Upper lobe of left lung (tissue), 6 donors: ENCODE measurements around the gene VGF. TPM values are rescaled to one million over a fixed set of nuclear protein-coding genes. Genes with fewer than 3 reads are reported as not detected.
A peak's percentile ranks its signal among the peaks of the same experiment; 100 is the strongest.
"Not testable (repeated sequence)": the region's sequence is repeated elsewhere in the genome, so short reads cannot be mapped to it uniquely, and the experiment has no call there.

Experiments used
- ATAC-seq, 2 donors: fragments of 200-7000 bp; cut with Tn5 transposase; one replicate each; pipeline ENCODE4 v1.9.1; 2022; ENCODE audit warnings: mild to moderate bottlenecking in 2 of 2, moderate library complexity in 2 of 2; ENCODE audit not compliant: low FRiP score in 2 of 2
- DNase-seq, 2 donors: peaks; one replicate each; pipeline ENCODE4 v3.0.0-alpha.2; 2019 to 2020
- H3K27ac ChIP-seq, 4 donors: fragments of 200-600 bp; sonication (generic); one replicate each; pipeline ENCODE4 v1.5.1; 2016 to 2019
- H3K27me3 ChIP-seq, 4 donors: fragments of 200-600 bp; sonication (generic); one replicate each; pipeline ENCODE4 v1.5.1; 2017 to 2019
- H3K36me3 ChIP-seq, 4 donors: fragments of 200-600 bp; sonication (generic); one replicate each; pipeline ENCODE4 v1.5.1; 2016 to 2019
- H3K4me1 ChIP-seq, 4 donors: fragments of 200-600 bp; sonication (generic); one replicate each; pipeline ENCODE4 v1.5.1; 2018 to 2019
- H3K4me3 ChIP-seq, 4 donors: fragments of 200-600 bp; sonication (generic); one replicate each; pipeline ENCODE4 v1.5.1; 2017 to 2019; ENCODE audit warnings: mild to moderate bottlenecking in 2 of 4, moderate library complexity in 1 of 4
- H3K9me3 ChIP-seq, 4 donors: fragments of 200-600 bp; sonication (generic); one replicate each; pipeline ENCODE4 v1.5.1; 2018 to 2019
- EP300 ChIP-seq, 4 donors: sonication (generic); formaldehyde crosslinking; IDR thresholded peaks; one replicate each; pipeline ENCODE4 v1.5.1; 2017; ENCODE audit warnings: antibody characterized with exemption in 4 of 4, control low read depth in 2 of 4
- POLR2A ChIP-seq, 4 donors: fragments of 450-650 bp; IDR thresholded peaks; one replicate each; pipeline ENCODE4 v1.5.1; 2016 to 2017; ENCODE audit warnings: antibody characterized with exemption in 4 of 4, mild to moderate bottlenecking in 2 of 4
- POLR2AphosphoS5 ChIP-seq, 2 donors: sonication (generic); formaldehyde crosslinking; IDR thresholded peaks; one replicate each; pipeline ENCODE4 v1.5.1; 2017; ENCODE audit warnings: antibody characterized with exemption in 2 of 2
- WGBS, 2 donors: methylation state at CpG; one replicate each; pipeline ENCODE4 v1.1.5; 2017 to 2018; 5-methylcytosine and 5-hydroxymethylcytosine counted together
- total RNA-seq, 6 donors: library from RNA; depleted of rRNA in 4 of 6; stranded (reverse); fragments of >200 nt in 4 of 6; gene quantifications; one replicate each; pipeline versions ENCODE4 v1.1.0 to v1.2.1, GENCODE V29; 2016 to 2021
- TF ChIP-seq, protein P1 (sequence below), 6 experiments: fragments of 450-650 bp in 4 of 6; fragments of 200-600 bp in 2 of 6; sonication (generic) in 2 of 6; IDR thresholded peaks; one replicate each; pipeline ENCODE4 v1.5.1; 2016 to 2019; ENCODE audit warnings: antibody characterized with exemption in 6 of 6
- donor health status: DM: no; HTN: no; CAD: no; lungs with moderate emphysema.
- donor health status: DM: no; HTN: yes; CAD: no; lungs with severe emphysema.

VGF gene
- total RNA-seq, 6 donors from 2014 or later = 0.24 to 0.33 TPM; not detected in 4

DNA sequence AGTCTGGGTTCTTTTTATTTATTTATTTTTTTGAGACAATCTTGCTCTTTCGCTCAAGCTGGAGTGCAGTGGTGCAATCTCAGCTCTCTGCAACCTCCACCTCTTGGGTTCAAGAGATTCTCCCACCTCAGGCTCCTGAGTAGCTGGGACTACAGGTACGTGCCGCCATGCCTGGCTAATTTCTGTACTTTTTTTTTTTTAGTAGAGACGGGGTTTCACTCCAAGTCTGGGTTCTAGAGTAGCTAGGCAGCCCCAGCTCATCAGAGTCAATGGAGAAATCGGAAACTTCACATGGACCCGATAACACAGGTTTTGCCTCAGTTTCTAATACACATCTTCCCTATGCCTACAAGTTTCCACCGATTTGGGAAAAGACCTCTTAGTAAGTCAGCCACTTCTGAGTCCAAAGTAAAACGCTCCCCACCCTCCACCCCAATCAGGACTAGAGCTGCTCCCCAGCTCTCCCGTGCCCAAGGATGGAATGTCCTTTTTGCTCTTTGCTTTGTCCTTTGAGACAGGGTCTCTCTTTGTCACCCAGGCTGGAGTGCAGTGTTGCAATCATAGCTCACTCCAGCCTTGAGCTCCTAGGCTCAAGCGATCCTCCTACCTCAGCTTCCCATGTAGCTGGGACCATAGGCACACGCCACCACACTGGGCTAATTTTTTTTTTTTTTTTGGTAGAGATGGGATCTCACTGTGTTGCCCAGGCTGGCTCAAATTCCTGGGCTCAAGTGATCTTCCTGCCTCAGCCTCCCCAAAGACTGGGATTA, 42.3 kb downstream of the VGF start:
- no peak overlapping the region for H3K4me3 ChIP-seq
- no peak for DNase-seq
- TF ChIP-seq EP300 (IDR thresholded peaks at IDR 0.05) = no peak
- H3K27ac ChIP-seq = peak overlapping the region; percentile 83 to 89 (median 86)
- H3K4me1 ChIP-seq = peaks cover 43 to 73% (median 55%) of the 10 kb centered on the region in 4 donors
- no peak for ATAC-seq
- H3K27me3 ChIP-seq = no peaks in the 10 kb centered on the region
- WGBS, 2 donors = 87 to 90% methylated on average over 11 of the region's 11 CpGs
- no peaks in the 10 kb centered on the region for H3K36me3 ChIP-seq
- no peaks in the 10 kb centered on the region for H3K9me3 ChIP-seq

DNA sequence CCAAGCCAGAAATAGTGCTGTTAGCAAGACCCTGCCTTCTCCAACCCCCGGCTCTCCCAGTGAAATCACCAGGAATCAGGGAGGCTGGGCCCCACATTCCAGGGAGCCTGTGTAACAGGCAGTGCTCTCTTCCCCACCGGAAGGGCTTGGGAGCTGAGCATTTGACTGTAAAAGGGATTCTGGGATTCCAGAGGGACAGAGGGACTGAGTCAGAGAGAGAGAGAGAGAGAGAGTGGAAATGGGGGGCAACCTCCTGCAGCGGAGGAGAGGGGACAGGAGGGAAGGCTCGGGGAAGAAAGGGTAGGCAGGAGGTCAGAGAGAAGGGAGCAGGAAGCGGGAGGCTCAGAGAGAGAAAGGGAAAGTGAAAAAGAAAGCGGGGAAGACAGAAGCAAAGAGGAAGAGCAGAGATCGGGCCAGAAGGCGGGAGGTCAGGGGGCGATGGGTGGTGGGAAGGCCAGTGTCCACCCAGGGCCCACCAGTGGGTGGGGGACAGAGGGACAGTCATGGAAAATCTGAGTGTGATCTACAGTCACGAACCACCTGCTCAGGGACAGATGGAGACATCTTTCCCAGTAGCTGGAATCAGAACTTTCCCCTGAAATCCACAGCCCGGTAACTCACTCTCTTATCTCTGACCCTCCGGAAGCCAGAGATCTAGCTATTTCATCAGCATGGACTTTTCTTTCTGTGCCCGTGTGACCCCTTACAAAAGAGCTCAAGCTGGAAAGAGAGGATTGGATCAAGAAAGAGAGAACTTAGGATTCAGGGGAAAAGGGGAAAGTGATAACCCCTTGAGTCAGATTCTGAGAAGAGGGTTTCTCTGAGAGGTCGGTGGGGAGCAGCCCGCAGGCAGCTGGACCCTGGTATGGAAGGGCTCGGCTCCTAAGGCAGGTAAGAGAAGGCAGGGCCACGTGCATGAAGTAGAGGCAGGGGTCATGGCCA, 43.1 kb downstream of the VGF start:
- WGBS, 2 donors = 27 to 30% methylated on average over 17 of the region's 17 CpGs
- Histone ChIP-seq H3K27me3 (no peaks in the 10 kb centered on the region), H3K4me1 (peaks cover 43 to 72% (median 59%) of the 10 kb centered on the region in 4 donors), H3K4me3 (peak overlapping the region in 3 of 4 donors; percentile 5 to 41 (median 31)), H3K36me3 (no peaks in the 10 kb centered on the region), H3K27ac (peak overlapping the region; percentile 83 to 89 (median 86)), H3K9me3 (no peaks in the 10 kb centered on the region)
- peak in 1 of 2 donors; percentile 41 for DNase-seq
- TF ChIP-seq POLR2AphosphoS5 (IDR thresholded peaks at IDR 0.05) (peak; percentile 51 to 62), POLR2A (IDR thresholded peaks at IDR 0.05) (no peak), EP300 (IDR thresholded peaks at IDR 0.05) (peak in 1 of 4 donors; percentile 21)
- peak; percentile 70 to 82 for ATAC-seq

DNA sequence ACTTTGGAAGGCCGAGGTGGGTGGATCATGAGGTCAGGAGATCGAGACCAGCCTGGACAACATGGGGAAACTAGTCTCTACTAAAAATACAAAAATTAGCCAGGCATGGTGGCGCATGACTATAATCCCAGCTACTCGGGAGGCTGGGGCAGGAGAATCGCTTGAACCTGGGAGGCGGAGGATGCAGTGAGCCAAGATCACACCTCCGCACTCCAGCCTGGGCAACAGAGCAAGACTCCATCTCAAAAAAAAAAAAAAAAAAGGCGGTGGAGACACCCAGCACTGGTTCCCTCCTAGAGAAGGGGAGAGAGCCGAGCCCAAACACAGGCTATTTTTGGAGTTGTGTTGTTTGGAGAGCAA, 43.8 kb downstream of the VGF start:
- Histone ChIP-seq H3K4me1 (peaks cover 42 to 67% (median 59%) of the 10 kb centered on the region in 4 donors), H3K4me3 (peak overlapping the region in 2 of 4 donors; percentile 31 to 41), H3K27ac (peak overlapping the region; percentile 83 to 89 (median 86))
- H3K36me3 ChIP-seq, H3K27me3 ChIP-seq, H3K9me3 ChIP-seq, ATAC-seq, DNase-seq: not testable (repeated sequence)
- WGBS, 2 donors = 58 to 70% methylated on average over 9 of the region's 9 CpGs

- no peaks in the 10 kb centered on the region for H3K9me3 ChIP-seq
- no peak for ATAC-seq
- H3K27ac ChIP-seq = no peak overlapping the region
- DNase-seq = no peak
- no peak overlapping the region for H3K4me3 ChIP-seq
- peaks cover 29 to 54% (median 46%) of the 10 kb centered on the region in 4 donors for H3K4me1 ChIP-seq
- no peaks in the 10 kb centered on the region for H3K27me3 ChIP-seq
- no peaks in the 10 kb centered on the region for H3K36me3 ChIP-seq
- TF ChIP-seq, protein P1, sequence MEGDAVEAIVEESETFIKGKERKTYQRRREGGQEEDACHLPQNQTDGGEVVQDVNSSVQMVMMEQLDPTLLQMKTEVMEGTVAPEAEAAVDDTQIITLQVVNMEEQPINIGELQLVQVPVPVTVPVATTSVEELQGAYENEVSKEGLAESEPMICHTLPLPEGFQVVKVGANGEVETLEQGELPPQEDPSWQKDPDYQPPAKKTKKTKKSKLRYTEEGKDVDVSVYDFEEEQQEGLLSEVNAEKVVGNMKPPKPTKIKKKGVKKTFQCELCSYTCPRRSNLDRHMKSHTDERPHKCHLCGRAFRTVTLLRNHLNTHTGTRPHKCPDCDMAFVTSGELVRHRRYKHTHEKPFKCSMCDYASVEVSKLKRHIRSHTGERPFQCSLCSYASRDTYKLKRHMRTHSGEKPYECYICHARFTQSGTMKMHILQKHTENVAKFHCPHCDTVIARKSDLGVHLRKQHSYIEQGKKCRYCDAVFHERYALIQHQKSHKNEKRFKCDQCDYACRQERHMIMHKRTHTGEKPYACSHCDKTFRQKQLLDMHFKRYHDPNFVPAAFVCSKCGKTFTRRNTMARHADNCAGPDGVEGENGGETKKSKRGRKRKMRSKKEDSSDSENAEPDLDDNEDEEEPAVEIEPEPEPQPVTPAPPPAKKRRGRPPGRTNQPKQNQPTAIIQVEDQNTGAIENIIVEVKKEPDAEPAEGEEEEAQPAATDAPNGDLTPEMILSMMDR (IDR thresholded peaks at IDR 0.05) = no peak
- TF ChIP-seq EP300 (IDR thresholded peaks at IDR 0.05) (no peak), POLR2A (IDR thresholded peaks at IDR 0.05) (no peak), POLR2AphosphoS5 (IDR thresholded peaks at IDR 0.05) (no peak)
- 64 to 83% methylated on average over 4 of the region's 4 CpGs for WGBS, 2 donors
Measured at GRCh38 chr7:101120315-101120714, 45.1 kb downstream of the VGF start.

GRCh38 chr7:101119876-101120275, 45.5 kb downstream of the VGF start:
- Histone ChIP-seq H3K9me3 (no peaks in the 10 kb centered on the region), H3K4me1 (peaks cover 24 to 50% (median 42%) of the 10 kb centered on the region in 4 donors), H3K36me3 (no peaks in the 10 kb centered on the region), H3K27me3 (no peaks in the 10 kb centered on the region), H3K27ac (no peak overlapping the region), H3K4me3 (no peak overlapping the region)
- ATAC-seq (no peak), DNase-seq (no peak)
- TF ChIP-seq, protein P1 (IDR thresholded peaks at IDR 0.05) = no peak
- TF ChIP-seq POLR2AphosphoS5 (IDR thresholded peaks at IDR 0.05) (no peak), EP300 (IDR thresholded peaks at IDR 0.05) (no peak), POLR2A (IDR thresholded peaks at IDR 0.05) (no peak)
- whole genome bisulfite sequencing, 2 donors = 50 to 51% methylated on average over 10 of the region's 10 CpGs

GRCh38 chr7:101118856-101119255, 46.5 kb downstream of the VGF start:
- no peak overlapping the region for H3K4me3 ChIP-seq
- no peak overlapping the region for H3K27ac ChIP-seq
- no peaks in the 10 kb centered on the region for H3K9me3 ChIP-seq
- TF ChIP-seq EP300 (IDR thresholded peaks at IDR 0.05) = no peak
- TF ChIP-seq, protein P1 (IDR thresholded peaks at IDR 0.05) = no peak
- TF ChIP-seq POLR2AphosphoS5 (IDR thresholded peaks at IDR 0.05) = no peak
- DNase-seq = no peak
- H3K27me3 ChIP-seq = no peaks in the 10 kb centered on the region
- ATAC-seq = no peak
- peaks cover 14 to 40% (median 33%) of the 10 kb centered on the region in 4 donors for H3K4me1 ChIP-seq
- H3K36me3 ChIP-seq = no peaks in the 10 kb centered on the region
- WGBS, 2 donors = 79 to 85% methylated on average over 3 of the region's 3 CpGs
